DND-41 (cell line): Measurements from ENCODE around the gene KHSRP.

Source experiments
- ATAC-seq: fragments of 200-7000 bp; cut with Tn5 transposase; 3 replicates; pipeline ENCODE4 v1.9.1; 2021; ENCODE audit warnings: low read depth; ENCODE audit not compliant: insufficient read depth
- DNase-seq: peaks from one replicate; pipeline ENCODE4 v3.0.0-alpha.2; 2020
- H2AFZ ChIP-seq: 2 replicates; pipeline ENCODE4 v1.6.0; 2012; ENCODE audit warnings: low read depth, low read length
- H3K27ac ChIP-seq: 2 replicates; pipeline ENCODE4 v1.5.1; 2012; ENCODE audit warnings: low read length, inconsistent platforms
- H3K27me3 ChIP-seq: fragments of 200-600 bp; sonication (generic); 2 replicates; pipeline ENCODE4 v1.6.0; 2012; ENCODE audit warnings: low read length, mild to moderate bottlenecking, inconsistent platforms; ENCODE audit not compliant: insufficient read depth, poor library complexity
- H3K36me3 ChIP-seq: 2 replicates; pipeline ENCODE4 v1.5.1; 2012; ENCODE audit warnings: low read length, inconsistent platforms; ENCODE audit not compliant: insufficient read depth
- H3K4me1 ChIP-seq: 2 replicates; pipeline ENCODE4 v1.5.1; 2012; ENCODE audit warnings: mild to moderate bottlenecking, low read length; ENCODE audit not compliant: insufficient read depth
- H3K4me2 ChIP-seq: 2 replicates; pipeline ENCODE4 v1.6.0; 2012; ENCODE audit warnings: mild to moderate bottlenecking, moderate library complexity, low read length, inconsistent platforms; ENCODE audit not compliant: insufficient read depth
- H3K4me3 ChIP-seq, 2 experiments: fragments of 200-600 bp in 1 of 2; shearing (Covaris generic) in 1 of 2; 2 replicates each; pipeline ENCODE4 v1.5.1; 2012 to 2016; ENCODE audit warnings: inconsistent platforms in 2 of 2, low read length in 2 of 2, mild to moderate bottlenecking in 2 of 2, low read depth in 1 of 2, moderate library complexity in 1 of 2
- H3K79me2 ChIP-seq: 2 replicates; pipeline ENCODE4 v1.6.0; 2012; ENCODE audit warnings: low read length, inconsistent platforms; ENCODE audit not compliant: insufficient read depth
- H3K9ac ChIP-seq: 2 replicates; pipeline ENCODE4 v1.6.0; 2012; ENCODE audit warnings: low read depth, mild to moderate bottlenecking, inconsistent platforms, low read length, moderate library complexity
- H3K9me3 ChIP-seq: 2 replicates; pipeline ENCODE4 v1.5.1; 2012; ENCODE audit warnings: low read length, moderate library complexity, mild to moderate bottlenecking, inconsistent platforms; ENCODE audit not compliant: insufficient read depth, severe bottlenecking
- H4K20me1 ChIP-seq: 2 replicates; pipeline ENCODE4 v1.6.0; 2012; ENCODE audit warnings: low read length; ENCODE audit not compliant: insufficient read depth
- CTCF ChIP-seq: IDR thresholded peaks from 2 replicates; pipeline ENCODE4 v1.5.1; 2012; ENCODE audit warnings: borderline replicate concordance, low read length, moderate library complexity, mild to moderate bottlenecking; ENCODE audit not compliant: poor library complexity, severe bottlenecking; ENCODE audit errors: extremely low read depth
- EZH2 ChIP-seq: IDR thresholded peaks from 3 replicates; pipeline ENCODE4 v1.6.1; 2012; ENCODE audit warnings: borderline replicate concordance, low read depth, mild to moderate bottlenecking, moderate library complexity, low read length, inconsistent platforms; ENCODE audit not compliant: severe bottlenecking

KHSRP gene

GRCh38 chr19:6471076-6471475, 46.5 kb upstream of the KHSRP start:
- Histone ChIP-seq H3K36me3 (peaks cover 23% of the 10 kb centered on the region), H3K4me3 (no peak overlapping the region), H3K27me3 (no peaks in the 10 kb centered on the region), H3K4me1 (no peaks in the 10 kb centered on the region), H3K9ac (no peak overlapping the region), H3K4me2 (no peak overlapping the region), H2AFZ (no peak overlapping the region), H3K79me2 (no peaks in the 10 kb centered on the region), H3K9me3 (no peaks in the 10 kb centered on the region), H3K27ac (no peak overlapping the region), H4K20me1 (no peaks in the 10 kb centered on the region)
- DNase-seq (no peak), ATAC-seq (no peak)
- TF ChIP-seq EZH2: no peak
- no peak for TF ChIP-seq CTCF

- ATAC-seq: no peak
- Histone ChIP-seq H3K27me3 (no peaks in the 10 kb centered on the region), H2AFZ (no peak overlapping the region)
Measured at GRCh38 chr19:6470173-6470572, 45.6 kb upstream of the KHSRP start.

GRCh38 chr19:6467384-6467783, 42.8 kb upstream of the KHSRP start:
- Histone ChIP-seq H3K4me1 (no peaks in the 10 kb centered on the region), H3K9me3 (no peaks in the 10 kb centered on the region), H3K79me2 (no peaks in the 10 kb centered on the region), H2AFZ (no peak overlapping the region), H3K9ac (no peak overlapping the region), H3K4me3 (no peak overlapping the region), H3K36me3 (peaks cover 8% of the 10 kb centered on the region; the same call in 1 of the 2 replicates), H3K27me3 (no peaks in the 10 kb centered on the region), H3K4me2 (no peak overlapping the region), H3K27ac (no peak overlapping the region), H4K20me1 (no peaks in the 10 kb centered on the region)
- ATAC-seq (no peak), DNase-seq (no peak)
- no peak for TF ChIP-seq CTCF
- TF ChIP-seq EZH2: no peak

More at GRCh38 chr19:6470173-6470572, 45.6 kb upstream of the KHSRP start:
- Histone ChIP-seq H3K27ac (no peak overlapping the region), H3K4me1 (no peaks in the 10 kb centered on the region), H3K4me2 (no peak overlapping the region), H4K20me1 (no peaks in the 10 kb centered on the region), H3K79me2 (no peaks in the 10 kb centered on the region), H3K36me3 (peaks cover 14% of the 10 kb centered on the region), H3K9me3 (no peaks in the 10 kb centered on the region), H3K4me3 (no peak overlapping the region), H3K9ac (no peak overlapping the region)
- TF ChIP-seq EZH2 (no peak), CTCF (no peak)
- DNase-seq: no peak
